ENCODE measurements around the gene CLIC6.
A peak's percentile ranks its signal among the peaks of the same experiment; 100 is the strongest.

CLIC6 gene

DNA sequence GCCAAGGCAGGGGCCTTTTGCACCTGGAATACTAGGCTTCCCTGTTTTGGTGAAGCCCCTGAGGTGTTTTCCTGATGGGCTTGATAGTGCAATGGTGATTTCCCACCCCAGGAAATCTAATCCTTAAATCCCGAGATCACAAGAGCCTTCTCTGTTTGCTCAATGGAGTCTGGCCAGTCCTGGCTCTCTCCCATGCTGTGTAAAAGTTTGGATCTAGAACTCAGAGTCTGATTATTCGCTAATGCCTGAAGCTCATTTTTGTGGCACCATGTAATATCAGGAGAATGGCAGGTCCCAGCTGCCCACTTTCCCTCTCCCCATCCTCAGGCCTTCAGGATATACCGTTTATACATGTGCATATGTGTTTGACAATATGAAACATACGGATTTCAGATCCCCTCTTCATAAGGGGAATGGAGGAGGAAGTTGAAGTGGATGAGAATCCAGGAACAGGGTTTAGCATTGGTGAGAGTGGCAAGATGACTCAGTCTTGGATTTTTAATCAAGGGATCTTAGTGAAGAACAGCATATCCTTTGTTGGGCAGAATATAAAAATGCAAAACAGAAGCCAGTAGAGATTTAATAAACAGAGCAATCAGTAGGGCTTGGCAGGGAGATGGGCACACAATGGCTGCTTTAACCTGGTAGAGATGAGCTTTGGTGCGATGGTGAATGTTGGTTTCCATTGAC lies 62.1 kb downstream of the CLIC6 start:
- DNase-seq = no peak

DNA sequence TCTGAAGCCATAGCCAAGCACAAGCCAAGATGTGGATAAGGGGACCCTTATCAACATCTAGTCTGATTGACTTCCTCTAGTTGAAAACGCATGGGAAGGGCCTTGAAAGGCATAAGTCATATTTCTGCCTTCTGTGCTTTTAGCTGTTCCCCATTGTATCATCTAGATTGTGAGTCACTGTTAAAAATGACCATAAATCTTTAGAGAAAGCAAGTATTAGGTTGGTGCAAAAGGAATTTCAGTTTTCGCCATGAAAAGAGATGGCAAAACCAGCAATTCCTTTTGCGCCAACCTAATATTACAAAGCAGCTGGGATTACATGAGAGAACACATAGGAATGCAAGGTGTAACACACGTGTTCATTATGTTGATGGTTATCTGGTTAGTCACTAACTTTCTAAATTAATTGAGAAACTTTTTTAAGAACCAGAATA lies 63.6 kb downstream of the CLIC6 start:
- no peak for DNase-seq

DNA sequence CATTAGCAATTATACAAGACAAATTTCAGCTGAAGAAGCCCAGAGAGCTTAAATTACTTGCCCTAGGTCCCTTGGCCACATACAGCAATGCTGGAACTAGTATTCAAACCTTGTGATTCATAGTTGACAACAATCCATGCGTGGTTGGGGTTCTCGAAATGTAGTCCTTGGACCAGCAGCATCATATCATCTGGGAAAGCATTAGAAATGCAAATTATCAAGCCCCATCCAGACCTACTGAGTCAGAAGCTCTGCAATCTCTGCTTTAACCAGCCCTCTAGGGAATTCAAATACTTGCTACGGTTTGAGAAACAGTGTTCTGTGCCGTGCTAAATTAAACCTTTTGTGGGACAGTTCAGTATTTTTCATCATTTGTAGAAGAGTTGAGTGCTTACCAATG lies 65.1 kb downstream of the CLIC6 start:
- no peak for DNase-seq

DNA sequence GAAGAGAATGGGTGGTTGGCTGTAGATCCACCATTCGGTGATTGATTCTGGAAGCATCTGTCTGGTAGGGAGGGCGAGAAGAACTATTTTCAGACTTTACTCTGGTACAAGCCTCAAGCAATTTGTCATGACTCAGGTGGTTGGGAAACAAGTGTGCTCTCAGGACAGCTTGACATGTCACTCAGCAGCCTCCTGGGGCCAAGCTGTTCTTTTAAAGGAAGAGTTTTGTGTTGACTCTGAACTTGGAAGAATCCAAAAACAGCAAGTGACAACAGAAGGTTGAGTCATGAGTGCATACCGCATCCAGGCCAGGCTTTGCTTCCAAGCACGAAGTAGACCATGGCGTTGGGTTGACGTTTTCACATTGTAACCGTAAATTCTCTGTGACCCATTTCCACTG lies 65.9 kb downstream of the CLIC6 start:
- no peak for DNase-seq

DNA sequence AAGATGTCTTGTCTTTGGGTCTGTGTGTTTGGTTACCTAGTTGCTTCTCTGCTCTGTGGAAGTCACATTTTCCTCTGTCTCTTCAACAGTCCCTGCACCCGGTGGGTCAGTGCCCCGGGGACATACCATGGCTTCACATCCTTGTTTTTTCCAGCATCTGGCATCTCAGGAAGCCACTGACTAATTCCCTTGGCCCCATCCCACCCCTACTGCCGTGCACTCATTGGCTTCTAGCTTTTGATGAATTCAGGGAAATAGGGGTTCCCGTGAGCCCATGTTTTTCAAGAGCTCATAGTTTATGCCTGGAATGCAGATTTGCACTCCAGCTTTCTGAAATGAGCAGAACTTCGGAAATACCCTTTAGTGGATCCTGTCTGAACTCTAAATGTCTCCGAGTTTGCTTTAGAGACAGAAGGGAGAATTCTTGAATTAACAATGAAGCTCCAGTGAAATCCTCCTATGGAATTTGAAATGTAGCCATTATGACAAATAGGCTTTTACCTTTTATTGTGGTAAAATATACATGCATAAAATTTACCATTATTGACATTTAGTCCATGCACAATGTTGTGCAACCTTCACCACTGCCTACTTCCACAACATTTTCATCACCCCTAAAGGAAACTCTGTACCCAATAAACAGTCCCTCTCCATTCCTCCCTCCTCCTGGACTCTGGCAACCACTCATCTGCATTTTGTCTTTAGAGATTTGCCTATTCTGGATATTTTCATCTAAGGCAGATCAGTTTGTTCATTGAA lies 67.5 kb downstream of the CLIC6 start:
- no peak for DNase-seq

DNA sequence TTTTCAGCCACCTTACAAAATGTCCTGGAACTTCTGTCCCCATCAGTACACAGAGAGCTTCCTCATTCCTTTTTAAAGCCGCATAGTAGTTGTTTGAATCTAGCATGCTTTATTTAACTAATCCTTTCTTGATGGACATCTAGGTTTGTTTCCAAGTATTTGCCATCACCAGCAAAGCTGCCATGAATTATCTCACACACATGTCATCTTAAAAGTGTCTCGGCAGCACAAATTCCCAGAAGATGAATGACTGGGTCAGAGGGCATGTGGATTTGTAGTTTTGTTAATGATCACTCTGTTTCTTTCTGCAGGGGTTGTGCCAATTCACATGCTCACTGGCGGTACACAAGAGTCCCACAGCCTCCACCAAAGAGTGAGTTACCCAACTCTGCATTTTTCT lies 68.3 kb downstream of the CLIC6 start:
- no peak for DNase-seq

DNA sequence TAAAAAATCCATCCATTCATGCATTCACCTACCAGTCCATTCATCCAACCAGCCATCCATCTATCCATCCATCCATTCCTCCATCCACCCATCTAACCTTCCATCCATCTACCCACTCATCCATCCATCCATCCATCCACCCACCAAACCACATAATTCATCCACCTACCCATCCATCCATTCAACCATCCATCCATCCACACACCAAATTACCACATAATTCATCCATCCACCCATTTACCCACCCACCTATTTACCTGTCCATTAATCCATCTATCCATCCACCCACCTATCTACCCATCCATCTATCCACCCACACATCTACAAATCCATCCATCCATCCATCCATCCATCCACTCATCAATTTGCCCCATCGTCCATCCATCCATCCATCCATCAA lies 71.4 kb downstream of the CLIC6 start:
- no peak for DNase-seq

DNA sequence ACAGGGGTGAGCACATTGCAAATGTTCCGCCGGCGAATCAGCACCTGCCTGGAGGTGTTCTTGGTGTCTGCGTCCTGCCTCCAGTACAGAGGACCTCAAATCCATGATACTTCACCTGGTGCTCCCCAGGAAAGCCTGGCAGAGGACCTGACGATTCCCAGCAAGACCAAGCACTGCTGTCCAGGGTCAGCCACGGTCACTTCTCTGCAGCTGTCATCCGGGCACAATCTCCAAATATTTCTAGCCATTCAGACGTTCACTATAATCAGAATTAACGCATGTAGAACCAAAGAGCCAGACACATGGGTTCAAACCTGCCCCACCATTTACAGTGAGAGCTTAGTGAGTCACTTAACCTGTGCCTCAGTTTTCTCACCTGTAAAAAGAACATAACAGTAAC lies 74.5 kb downstream of the CLIC6 start:
- no peak for DNase-seq

DNA sequence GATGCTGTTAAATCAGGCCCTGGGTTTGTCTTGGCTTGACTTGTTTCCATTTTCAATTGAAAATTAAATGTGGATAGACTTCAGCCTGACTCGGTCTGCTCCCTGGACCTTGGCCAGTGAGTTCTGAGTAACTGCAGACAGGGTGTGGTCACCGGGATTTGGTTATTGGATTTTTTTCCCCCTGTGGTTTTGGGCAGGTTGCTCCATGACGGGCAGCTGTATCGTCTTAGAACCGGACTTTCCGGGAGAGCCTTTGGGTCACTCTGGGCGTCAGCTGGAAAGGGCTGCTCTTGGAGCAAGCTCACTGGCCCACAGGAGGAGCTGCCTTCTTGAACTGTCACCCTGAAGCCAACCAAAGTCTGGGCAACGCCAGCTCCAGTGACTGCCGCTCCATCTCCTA lies 75.0 kb downstream of the CLIC6 start:
- no peak for DNase-seq

DNA sequence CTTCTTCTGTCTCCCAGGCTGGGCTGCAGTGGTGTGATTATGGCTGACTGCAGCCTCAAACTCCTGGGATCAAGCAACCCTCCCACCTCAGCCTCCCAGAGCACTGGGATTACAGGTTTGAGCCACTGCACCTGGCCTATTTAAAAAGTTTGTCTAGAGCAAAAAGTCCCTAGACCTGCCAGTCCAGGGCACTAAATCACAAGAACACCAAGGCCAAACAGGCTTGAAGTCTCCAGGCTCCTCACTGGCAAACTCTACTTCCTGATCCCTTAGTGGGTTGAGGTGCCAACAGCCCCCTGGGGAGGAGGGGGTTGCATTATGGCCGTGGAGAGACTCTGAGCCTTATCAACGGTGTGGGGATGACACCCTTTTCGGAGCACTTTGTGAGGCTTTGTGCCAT lies 76.0 kb downstream of the CLIC6 start:
- no peak for DNase-seq

DNA sequence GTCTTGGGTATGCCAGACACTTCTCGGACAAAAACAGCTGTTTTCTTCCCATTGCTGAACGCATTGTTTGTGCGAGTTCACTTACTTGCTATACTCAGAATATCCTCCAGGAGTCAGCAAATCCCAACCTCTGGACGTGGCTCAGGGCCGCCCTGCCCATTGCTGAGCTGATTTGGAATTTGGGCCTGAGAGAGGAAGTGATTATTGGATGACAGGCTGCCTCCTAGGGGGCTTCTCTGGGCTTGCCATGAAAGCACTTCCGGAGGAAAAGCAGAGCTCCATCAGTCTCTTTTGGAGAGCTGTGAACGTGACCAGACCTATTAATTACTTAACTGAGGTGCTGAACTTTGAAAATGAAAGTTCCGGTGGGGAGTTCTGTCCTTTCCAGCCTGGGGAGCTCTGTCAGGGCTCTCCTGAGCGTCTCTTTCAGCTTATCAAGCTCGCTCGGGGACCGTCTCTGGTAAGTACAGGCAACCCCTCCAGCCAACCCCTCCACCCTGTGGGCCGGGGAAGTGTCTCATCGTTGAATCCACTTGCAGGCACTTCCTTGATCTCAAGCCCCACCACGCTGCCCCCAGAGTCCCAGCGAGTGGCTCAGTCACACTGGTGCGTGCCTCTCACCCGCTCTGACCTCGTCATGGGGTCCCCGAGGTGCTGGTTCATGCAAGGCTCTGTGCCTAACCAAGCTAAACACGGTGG lies 76.9 kb downstream of the CLIC6 start:
- DNase-seq = peak; percentile 67

DNA sequence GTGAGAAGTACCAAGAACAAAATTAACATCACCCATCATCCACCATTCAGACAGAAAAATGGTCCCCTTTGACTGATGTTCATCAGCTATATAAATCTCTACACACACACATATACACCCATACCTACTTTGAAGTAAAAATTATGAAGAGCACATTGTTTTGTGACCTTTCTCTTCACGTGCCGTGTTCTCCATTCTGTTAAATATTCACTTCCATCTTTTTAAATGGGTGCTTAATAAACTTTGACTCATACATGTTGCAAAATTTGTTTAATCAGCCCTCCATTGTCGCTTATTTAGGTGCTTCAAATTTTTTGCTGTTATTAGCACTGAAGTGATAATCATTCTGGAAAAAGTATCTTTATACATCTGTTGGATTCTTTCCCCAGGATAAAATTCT lies 80.1 kb downstream of the CLIC6 start:
- no peak for DNase-seq

DNA sequence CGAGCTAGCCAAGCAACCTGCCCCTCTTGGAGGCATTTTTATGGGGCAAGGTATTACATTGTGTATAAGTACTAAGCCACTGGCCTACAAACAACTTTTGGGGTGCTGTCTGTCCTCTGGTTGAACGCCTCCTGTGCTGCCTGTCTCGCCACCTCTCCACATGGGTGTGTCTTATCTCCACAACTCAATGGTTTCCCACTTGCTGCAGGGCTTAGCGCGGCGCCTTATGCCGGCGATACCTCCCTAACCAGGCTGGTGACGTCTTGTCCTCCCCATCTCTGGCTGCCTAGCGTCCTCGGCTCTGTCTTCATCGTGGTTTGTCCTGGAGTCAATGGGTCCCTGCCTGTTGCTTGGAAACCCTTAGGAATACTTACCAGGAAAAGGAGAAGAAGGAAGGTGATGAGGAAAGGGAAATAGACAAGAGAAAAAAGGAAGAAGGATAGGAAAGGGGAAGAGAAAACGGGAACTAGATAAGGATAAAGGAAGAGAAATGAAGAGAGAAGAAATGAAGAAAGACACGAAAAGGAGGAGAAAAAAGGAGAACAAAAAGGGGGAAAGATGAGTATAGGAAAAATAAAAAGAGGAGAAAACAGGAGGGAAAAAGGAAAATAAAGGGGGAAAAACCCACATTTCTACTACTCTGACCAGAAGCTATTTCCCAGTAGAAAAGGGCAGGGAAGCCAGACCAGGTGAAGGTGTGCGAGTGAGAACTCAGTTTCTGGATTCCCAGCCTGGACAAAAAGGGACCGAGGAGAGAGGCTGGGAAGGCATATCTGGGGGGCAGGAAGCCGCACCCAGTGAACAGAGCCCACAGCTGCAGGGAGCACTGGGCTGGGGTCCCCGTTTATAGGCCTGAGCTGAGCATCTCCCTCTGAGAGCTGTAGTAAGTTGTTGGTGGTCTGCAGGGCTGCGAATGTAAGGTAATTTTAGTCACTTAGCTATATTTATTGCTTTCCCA lies 86.2 kb downstream of the CLIC6 start:
- DNase-seq = no peak

DNA sequence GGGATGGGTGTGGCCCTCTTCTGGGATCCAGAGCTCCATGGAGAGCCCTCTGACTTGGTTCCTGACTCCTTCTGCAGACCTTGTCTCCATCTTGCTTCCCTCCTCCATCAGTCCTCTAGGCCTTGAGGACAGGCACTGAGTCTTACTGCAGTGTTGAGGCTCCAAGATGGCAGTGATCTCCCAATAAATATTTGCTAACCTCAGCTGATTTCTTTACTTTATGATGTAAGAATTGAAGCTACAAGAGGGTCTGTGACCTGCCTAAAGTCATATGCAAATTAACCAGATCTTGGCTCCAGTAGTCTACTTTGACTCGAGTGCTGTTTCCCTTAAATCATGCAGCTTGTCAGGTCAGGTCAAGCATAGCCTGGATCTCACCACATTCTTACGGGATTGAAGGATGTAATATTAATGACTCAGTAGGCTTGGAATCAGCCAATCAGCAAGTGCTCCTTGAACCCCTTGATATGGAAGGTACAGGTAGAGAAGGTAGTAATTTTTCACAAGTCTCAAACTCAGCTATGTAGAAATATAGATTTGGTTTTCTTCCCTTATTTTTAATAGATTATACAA lies 93.0 kb downstream of the CLIC6 start:
- DNase-seq = no peak

DNA sequence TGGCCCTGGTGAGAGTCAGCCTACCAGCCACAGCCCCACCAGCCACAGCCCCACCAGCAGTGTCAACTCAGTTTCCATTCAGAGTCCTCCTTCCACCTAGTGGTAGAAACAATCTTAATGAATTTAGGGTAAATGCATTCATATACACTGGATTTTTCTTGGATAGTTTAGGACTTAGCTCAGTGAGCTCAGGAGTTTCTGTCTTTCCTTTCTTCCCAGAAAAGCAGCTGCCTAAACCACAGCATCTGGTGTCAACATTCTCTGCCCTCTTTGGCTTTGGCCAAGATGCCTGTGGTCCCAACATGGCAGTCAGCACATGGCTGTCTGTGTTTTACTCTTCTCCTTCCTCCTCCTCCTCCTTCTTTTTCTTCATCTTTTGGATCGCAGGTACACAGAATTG lies 94.0 kb downstream of the CLIC6 start:
- DNase-seq = no peak

DNA sequence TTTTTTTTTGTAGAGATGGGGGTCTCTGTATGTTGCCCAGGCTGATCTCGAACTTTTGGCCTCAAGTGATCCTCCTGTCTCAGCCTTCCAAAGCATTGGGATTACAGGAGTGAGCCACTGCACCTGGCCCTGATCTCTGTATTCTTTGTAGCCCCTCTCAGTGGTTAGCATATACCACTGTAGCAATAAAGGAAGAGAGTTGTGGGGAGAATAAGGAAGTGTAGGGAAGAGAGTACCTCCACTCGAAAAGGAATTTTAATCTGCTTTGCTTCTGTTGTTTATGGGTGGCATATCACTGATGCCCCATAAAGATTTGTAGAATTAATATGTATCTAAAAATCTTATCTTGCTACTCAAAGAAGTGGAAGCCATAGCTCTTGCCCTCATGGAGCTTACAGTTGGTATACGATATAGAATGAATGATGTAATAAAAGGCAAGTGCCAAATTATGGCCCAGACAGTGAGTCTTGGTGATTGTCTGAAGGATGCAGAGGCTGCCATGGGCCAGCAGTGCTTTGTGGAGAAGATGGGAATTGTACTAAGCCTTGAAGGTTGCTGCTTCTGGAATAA lies 96.0 kb downstream of the CLIC6 start:
- no peak for DNase-seq

DNA sequence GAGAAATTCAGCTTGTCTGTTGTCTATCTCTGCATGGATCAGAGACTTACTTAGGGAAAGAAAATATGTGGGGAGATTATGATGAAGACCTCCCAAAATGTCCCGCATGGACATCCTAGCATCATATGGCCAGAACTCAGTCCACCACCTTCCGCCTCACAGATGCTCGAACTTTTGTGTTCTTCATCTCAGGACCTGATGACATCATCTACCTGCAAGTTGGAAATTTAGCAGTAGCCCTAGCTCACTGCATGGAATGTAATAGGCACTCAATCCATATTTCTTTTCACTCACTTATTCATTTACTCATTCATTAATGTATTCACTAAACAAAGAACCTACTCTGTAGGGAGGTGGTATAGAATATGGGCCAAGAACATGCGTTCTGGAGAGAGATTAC lies 96.8 kb downstream of the CLIC6 start:
- DNase-seq = no peak

DNA sequence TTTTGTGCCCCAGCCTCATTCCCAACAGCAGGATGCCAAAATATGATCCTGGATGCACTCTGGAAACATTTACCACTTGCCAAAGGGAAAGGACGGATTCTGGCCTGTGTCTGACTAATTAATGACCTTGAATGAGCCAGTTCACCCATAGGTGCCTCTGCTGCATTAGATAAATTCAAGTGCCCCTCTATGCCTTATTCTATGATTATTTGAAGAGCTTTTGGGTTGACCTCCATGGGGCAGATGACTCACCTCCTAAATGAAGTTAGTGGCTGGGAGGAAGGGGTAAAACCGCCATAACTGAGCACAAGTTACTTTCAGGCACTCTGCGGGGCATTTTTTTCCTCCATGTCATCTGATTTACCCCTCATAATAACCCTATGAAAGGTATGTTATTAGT lies 98.1 kb downstream of the CLIC6 start:
- no peak for DNase-seq

Measured in stimulated activated CD4-positive, alpha-beta T cell treated with anti-CD3 and anti-CD28 coated beads, Interleukin-1b, Interleukin-23, amount 100 ng/mL, for 48 hours (primary cell).